HepG2 (cell line): Measurements from ENCODE around the gene HMGN1. TPM values are rescaled to one million over a fixed set of nuclear protein-coding genes. Genes with fewer than 3 reads are reported as not detected.

ENCODE experiments used
- CCDC6 ChIP-seq: sonication (generic); formaldehyde crosslinking; IDR thresholded peaks from 2 replicates; pipeline ENCODE4 v1.8.1; 2022; ENCODE audit warnings: mild to moderate bottlenecking, missing genetic modification reagents, moderate library complexity
- CHD2 ChIP-seq: IDR thresholded peaks from 2 replicates; pipeline ENCODE4 v1.6.1; 2011; ENCODE audit warnings: low read depth, low read length, improper control_type of control experiment
- FOSL2 ChIP-seq: sonication (generic); formaldehyde crosslinking; IDR thresholded peaks from 2 replicates; pipeline ENCODE4 v1.4.0; 2020; ENCODE audit warnings: missing genetic modification reagents
- JDP2 ChIP-seq: sonication (generic); formaldehyde crosslinking; IDR thresholded peaks from 2 replicates; pipeline ENCODE4 v1.8.1; 2022; ENCODE audit warnings: missing genetic modification reagents, borderline replicate concordance
- MTF1 ChIP-seq: sonication (generic); formaldehyde crosslinking; IDR thresholded peaks from 2 replicates; pipeline ENCODE4 v1.5.0; 2020; ENCODE audit warnings: missing genetic modification reagents
- PAWR ChIP-seq: sonication (generic); formaldehyde crosslinking; IDR thresholded peaks from 2 replicates; pipeline ENCODE4 v1.4.0; 2020; ENCODE audit warnings: missing genetic modification reagents, mild to moderate bottlenecking, borderline replicate concordance
- ZIK1 ChIP-seq: sonication (generic); formaldehyde crosslinking; IDR thresholded peaks from 2 replicates; pipeline ENCODE4 v1.5.0; 2020; ENCODE audit warnings: mild to moderate bottlenecking, low read depth, missing genetic modification reagents, borderline replicate concordance
- ZMAT3 ChIP-seq: sonication (generic); formaldehyde crosslinking; conservative IDR thresholded peaks from 2 replicates; pipeline ENCODE4 v1.7.0; 2021; ENCODE audit warnings: missing genetic modification reagents
- ZNF143 ChIP-seq: sonication (generic); formaldehyde crosslinking; IDR thresholded peaks from 2 replicates; pipeline ENCODE4 v1.4.0; 2020; ENCODE audit warnings: missing genetic modification reagents
- ZNF570 ChIP-seq: sonication (generic); formaldehyde crosslinking; IDR thresholded peaks from 2 replicates; pipeline ENCODE4 v1.4.0; 2020; ENCODE audit warnings: mild to moderate bottlenecking, missing genetic modification reagents, borderline replicate concordance
- ZNF790 ChIP-seq: sonication (generic); formaldehyde crosslinking; IDR thresholded peaks from 2 replicates; pipeline ENCODE4 v1.8.0; 2022; ENCODE audit warnings: missing genetic modification reagents, mild to moderate bottlenecking, borderline replicate concordance
- polyA plus RNA-seq, 8 experiments: library from polyadenylated mRNA; depleted of rRNA in 3 of 8; stranded (reverse) in 7 of 8; unstranded in 1 of 8; fragments of >200 nt; fragmentation: Illumina TruSeq in 4 of 8; extraction: Trizol in 4 of 8; gene quantifications; 2 replicates each; pipeline versions ENCODE4 v1.2.1 to v1.2.3, GENCODE V29; 2011 to 2016; ENCODE audit warnings: low read depth in 4 of 8, missing spikeins in 1 of 8, mixed read lengths in 1 of 8; ENCODE audit not compliant: insufficient read depth in 1 of 8
- total RNA-seq, 5 experiments: library from RNA; depleted of rRNA; stranded (reverse); fragments of >200 nt; fragmentation: Illumina TruSeq; extraction: Trizol; gene quantifications; 2 replicates each; pipeline ENCODE4 v1.2.3, GENCODE V29; 2016; ENCODE audit warnings: low read depth in 1 of 5
- TF ChIP-seq, protein P1 (sequence below): sonication (generic); formaldehyde crosslinking; IDR thresholded peaks from 2 replicates; pipeline ENCODE4 v1.8.0; 2022; ENCODE audit warnings: missing genetic modification reagents, low read depth, mild to moderate bottlenecking, borderline replicate concordance
- TF ChIP-seq, protein P2 (sequence below): sonication (generic); formaldehyde crosslinking; IDR thresholded peaks from 2 replicates; pipeline ENCODE4 v1.5.0; 2020; ENCODE audit warnings: mild to moderate bottlenecking, missing genetic modification reagents, borderline replicate concordance
- TF ChIP-seq, protein P3 (sequence below): sonication (generic); formaldehyde crosslinking; conservative IDR thresholded peaks from 2 replicates; pipeline ENCODE4 v1.8.1; 2023; ENCODE audit warnings: missing genetic modification reagents
- TF ChIP-seq, protein P4 (sequence below): sonication (generic); formaldehyde crosslinking; IDR thresholded peaks from 2 replicates; pipeline ENCODE4 v1.5.0; 2020; ENCODE audit warnings: mild to moderate bottlenecking, missing genetic modification reagents, borderline replicate concordance

The HMGN1 gene
- total and polyA plus RNA-seq, 2 of the 13 experiments (the other 11 are each of a cell fraction or from before 2014, with no cell fraction given), result 104 to 286 TPM

DNA sequence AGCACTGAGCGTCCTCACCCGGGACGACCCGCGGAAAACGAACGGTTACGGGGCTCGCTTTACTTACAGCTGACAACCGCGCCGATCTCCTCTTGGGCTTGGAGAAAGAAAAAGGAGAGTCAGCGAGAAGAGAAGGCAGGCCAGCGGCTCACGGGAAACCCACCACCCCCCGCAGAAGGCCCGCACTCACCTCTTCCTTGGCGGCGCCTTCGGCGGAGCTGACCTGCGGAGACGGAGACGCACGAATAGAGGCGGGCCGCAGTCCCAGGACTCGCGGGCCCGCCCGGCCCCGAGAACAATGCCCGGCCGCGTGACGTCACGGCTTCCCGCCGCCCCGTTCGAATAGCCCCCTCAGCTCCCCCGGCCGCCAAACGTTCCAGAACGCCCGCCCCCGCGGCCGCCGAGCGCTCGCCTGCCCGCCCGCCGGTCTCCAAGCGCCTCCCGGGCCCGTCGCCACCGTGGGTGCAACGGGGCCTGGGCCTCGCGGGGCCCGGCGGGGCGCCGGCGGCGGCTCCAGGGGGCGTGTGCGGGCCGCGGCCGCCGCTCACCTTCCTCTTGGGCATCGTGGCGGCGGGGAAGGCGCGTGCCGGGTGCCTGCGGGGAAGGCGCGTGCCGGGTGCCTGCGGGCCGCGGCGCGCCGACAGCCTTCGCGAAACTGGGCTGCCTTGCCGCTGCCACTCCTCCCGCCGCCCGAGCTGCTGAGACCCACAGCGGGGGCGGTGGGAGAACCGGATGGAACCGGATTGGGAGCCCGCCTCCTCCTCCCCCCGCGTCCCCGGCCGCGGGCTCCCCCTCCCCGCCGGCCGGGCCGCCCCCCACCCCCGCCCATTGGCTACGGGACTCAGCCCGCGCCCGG is at the start of gene HMGN1 (continued):
- TF ChIP-seq, protein P1, sequence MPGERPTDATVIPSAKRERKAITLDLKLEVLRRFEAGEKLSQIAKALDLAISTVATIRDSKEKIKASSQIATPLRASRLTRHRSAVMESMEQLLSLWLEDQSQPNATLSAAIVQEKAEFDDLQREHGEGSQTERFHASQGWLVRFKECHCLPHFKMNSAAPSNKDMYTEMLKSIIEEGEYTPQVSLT (CRISPR knock-in tag), result no peak
- TF ChIP-seq ZNF143 (CRISPR knock-in tag), result no peak
- no peak for TF ChIP-seq CHD2
- TF ChIP-seq ZNF790 (CRISPR knock-in tag), result no peak
- TF ChIP-seq, protein P2, sequence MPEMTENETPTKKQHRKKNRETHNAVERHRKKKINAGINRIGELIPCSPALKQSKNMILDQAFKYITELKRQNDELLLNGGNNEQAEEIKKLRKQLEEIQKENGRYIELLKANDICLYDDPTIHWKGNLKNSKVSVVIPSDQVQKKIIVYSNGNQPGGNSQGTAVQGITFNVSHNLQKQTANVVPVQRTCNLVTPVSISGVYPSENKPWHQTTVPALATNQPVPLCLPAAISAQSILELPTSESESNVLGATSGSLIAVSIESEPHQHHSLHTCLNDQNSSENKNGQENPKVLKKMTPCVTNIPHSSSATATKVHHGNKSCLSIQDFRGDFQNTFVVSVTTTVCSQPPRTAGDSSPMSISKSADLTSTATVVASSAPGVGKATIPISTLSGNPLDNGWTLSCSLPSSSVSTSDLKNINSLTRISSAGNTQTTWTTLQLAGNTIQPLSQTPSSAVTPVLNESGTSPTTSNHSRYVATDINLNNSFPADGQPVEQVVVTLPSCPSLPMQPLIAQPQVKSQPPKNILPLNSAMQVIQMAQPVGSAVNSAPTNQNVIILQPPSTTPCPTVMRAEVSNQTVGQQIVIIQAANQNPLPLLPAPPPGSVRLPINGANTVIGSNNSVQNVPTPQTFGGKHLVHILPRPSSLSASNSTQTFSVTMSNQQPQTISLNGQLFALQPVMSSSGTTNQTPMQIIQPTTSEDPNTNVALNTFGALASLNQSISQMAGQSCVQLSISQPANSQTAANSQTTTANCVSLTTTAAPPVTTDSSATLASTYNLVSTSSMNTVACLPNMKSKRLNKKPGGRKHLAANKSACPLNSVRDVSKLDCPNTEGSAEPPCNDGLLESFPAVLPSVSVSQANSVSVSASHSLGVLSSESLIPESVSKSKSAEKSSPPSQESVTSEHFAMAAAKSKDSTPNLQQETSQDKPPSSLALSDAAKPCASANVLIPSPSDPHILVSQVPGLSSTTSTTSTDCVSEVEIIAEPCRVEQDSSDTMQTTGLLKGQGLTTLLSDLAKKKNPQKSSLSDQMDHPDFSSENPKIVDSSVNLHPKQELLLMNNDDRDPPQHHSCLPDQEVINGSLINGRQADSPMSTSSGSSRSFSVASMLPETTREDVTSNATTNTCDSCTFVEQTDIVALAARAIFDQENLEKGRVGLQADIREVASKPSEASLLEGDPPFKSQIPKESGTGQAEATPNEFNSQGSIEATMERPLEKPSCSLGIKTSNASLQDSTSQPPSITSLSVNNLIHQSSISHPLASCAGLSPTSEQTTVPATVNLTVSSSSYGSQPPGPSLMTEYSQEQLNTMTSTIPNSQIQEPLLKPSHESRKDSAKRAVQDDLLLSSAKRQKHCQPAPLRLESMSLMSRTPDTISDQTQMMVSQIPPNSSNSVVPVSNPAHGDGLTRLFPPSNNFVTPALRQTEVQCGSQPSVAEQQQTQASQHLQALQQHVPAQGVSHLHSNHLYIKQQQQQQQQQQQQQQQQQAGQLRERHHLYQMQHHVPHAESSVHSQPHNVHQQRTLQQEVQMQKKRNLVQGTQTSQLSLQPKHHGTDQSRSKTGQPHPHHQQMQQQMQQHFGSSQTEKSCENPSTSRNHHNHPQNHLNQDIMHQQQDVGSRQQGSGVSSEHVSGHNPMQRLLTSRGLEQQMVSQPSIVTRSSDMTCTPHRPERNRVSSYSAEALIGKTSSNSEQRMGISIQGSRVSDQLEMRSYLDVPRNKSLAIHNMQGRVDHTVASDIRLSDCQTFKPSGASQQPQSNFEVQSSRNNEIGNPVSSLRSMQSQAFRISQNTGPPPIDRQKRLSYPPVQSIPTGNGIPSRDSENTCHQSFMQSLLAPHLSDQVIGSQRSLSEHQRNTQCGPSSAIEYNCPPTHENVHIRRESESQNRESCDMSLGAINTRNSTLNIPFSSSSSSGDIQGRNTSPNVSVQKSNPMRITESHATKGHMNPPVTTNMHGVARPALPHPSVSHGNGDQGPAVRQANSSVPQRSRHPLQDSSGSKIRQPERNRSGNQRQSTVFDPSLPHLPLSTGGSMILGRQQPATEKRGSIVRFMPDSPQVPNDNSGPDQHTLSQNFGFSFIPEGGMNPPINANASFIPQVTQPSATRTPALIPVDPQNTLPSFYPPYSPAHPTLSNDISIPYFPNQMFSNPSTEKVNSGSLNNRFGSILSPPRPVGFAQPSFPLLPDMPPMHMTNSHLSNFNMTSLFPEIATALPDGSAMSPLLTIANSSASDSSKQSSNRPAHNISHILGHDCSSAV (CRISPR knock-in tag), result no peak
- peak; percentile 40; the same call in 1 of the 2 replicates for TF ChIP-seq ZIK1 (CRISPR knock-in tag)
- TF ChIP-seq ZMAT3 (CRISPR knock-in tag), result no peak
- TF ChIP-seq, protein P3, sequence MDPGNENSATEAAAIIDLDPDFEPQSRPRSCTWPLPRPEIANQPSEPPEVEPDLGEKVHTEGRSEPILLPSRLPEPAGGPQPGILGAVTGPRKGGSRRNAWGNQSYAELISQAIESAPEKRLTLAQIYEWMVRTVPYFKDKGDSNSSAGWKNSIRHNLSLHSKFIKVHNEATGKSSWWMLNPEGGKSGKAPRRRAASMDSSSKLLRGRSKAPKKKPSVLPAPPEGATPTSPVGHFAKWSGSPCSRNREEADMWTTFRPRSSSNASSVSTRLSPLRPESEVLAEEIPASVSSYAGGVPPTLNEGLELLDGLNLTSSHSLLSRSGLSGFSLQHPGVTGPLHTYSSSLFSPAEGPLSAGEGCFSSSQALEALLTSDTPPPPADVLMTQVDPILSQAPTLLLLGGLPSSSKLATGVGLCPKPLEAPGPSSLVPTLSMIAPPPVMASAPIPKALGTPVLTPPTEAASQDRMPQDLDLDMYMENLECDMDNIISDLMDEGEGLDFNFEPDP (CRISPR knock-in tag), result no peak
- no peak for TF ChIP-seq PAWR (CRISPR knock-in tag)
- TF ChIP-seq, protein P4, sequence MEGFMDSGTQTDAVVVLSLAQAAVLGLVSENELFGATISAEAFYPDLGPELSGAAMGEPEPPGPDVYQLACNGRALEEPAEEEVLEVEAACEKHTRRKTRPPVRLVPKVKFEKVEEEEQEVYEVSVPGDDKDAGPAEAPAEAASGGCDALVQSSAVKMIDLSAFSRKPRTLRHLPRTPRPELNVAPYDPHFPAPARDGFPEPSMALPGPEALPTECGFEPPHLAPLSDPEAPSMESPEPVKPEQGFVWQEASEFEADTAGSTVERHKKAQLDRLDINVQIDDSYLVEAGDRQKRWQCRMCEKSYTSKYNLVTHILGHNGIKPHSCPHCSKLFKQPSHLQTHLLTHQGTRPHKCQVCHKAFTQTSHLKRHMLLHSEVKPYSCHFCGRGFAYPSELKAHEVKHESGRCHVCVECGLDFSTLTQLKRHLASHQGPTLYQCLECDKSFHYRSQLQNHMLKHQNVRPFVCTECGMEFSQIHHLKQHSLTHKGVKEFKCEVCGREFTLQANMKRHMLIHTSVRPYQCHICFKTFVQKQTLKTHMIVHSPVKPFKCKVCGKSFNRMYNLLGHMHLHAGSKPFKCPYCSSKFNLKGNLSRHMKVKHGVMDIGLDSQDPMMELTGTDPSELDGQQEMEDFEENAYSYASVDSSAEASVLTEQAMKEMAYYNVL (CRISPR knock-in tag), result no peak
- no peak for TF ChIP-seq MTF1 (CRISPR knock-in tag)
- TF ChIP-seq FOSL2 (CRISPR knock-in tag), result 0 out of 2 replicates have a peak, but pooled peaks have one; percentile 10
- peak; percentile 35; the same call in 1 of the 2 replicates for TF ChIP-seq CCDC6 (CRISPR knock-in tag)
- no peak for TF ChIP-seq ZNF570
- no peak for TF ChIP-seq JDP2
